Fibroblast of the aortic adventitia (primary cell): ENCODE measurements around the gene THRB. TPM values are rescaled to one million over a fixed set of nuclear protein-coding genes. Genes with fewer than 3 reads are reported as not detected.

Experiments
- DNase-seq: peaks from one replicate; pipeline ENCODE4 v3.0.0-alpha.2; 2010; ENCODE audit warnings: low read depth
- H3K4me3 ChIP-seq: 2 replicates; pipeline ENCODE4 v1.5.1; 2011; ENCODE audit warnings: low read depth, mild to moderate bottlenecking, control low read depth, low read length, moderate library complexity
- total RNA-seq: library from RNA; depleted of rRNA; stranded (reverse); fragments of >200 nt; gene quantifications from 2 replicates; pipeline ENCODE4 v1.2.3, GENCODE V29; 2012; ENCODE audit warnings: low replicate concordance
- TF ChIP-seq, protein P1 (sequence below): IDR thresholded peaks from 2 replicates; pipeline ENCODE4 v1.5.1; 2011; ENCODE audit warnings: mild to moderate bottlenecking, low read length, control low read depth, inconsistent platforms; ENCODE audit not compliant: insufficient read depth

Gene THRB
- total RNA-seq, 1 donor = 4.7 TPM

DNA sequence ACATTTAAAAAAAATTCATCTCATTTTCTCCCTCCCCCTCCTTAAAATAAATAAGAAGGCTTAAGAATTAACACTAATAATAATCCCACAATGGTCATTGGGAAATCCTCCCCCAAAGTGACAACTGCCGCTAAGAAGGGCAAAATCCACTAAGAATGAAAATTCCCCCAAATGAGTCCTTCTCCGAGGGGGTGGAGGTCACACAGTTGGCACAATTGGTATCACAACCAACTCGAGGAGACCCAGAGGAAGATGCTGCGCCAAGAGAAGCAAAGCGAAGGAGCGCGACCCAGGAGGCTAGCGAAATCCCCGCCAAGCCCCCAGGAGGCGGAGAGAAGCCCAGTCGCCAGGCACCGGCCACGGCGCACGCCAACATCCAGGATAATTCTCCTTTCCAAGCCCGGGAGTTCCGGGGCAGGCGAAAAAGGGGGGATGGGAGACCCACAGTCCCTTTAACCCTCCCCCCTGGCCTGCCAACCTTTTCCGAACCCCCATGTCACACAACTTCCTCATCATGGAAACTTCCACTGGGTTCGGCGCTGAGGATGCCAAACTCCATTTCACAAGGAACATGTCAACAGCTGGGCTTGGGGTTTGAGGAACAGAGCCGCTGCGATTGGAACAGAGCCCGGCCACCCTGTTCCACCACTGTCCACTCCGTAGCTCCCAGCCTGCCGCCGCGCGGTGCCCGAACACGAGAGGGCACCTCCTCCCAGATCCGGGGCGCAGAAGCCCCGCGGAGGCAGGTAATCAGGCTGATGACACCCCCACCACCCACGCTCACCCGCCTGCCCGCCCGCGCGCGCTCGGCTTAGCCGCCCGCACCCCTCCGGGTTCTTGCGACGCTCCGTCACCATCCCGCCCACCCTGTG lies 668 bp downstream of the THRB start:
- peak; percentile 4 for DNase-seq
- peak overlapping the region; percentile 64 for H3K4me3 ChIP-seq
- TF ChIP-seq, protein P1, sequence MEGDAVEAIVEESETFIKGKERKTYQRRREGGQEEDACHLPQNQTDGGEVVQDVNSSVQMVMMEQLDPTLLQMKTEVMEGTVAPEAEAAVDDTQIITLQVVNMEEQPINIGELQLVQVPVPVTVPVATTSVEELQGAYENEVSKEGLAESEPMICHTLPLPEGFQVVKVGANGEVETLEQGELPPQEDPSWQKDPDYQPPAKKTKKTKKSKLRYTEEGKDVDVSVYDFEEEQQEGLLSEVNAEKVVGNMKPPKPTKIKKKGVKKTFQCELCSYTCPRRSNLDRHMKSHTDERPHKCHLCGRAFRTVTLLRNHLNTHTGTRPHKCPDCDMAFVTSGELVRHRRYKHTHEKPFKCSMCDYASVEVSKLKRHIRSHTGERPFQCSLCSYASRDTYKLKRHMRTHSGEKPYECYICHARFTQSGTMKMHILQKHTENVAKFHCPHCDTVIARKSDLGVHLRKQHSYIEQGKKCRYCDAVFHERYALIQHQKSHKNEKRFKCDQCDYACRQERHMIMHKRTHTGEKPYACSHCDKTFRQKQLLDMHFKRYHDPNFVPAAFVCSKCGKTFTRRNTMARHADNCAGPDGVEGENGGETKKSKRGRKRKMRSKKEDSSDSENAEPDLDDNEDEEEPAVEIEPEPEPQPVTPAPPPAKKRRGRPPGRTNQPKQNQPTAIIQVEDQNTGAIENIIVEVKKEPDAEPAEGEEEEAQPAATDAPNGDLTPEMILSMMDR = no peak

DNA sequence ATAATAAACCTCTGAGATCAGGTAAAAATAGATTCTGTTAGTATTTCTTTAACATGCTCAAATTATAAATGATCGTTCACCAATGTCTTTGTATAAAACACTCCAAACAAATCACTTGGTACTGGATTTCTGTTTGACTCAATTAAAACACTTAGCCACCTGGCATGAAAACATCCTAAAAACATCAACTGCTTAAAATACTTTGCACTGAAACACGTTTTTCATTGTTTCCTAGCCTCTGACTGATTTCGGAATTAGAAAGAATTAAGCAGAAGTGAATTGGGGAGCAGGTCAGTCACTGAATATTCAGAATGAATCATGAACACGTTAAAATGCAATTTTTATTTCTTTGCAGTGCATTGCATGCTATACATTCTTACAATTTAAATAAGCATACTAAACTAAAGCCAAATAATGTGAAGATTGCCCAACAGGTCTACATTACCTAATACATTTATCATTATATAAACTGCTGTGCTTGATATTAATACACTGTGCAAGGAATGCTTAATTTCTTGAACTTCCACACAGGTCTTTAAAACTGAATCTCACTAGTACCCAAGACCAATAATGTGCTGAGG lies 1.6 kb downstream of the THRB start:
- DNase-seq = no peak
- TF ChIP-seq, protein P1 = no peak
- no peak overlapping the region for H3K4me3 ChIP-seq

DNA sequence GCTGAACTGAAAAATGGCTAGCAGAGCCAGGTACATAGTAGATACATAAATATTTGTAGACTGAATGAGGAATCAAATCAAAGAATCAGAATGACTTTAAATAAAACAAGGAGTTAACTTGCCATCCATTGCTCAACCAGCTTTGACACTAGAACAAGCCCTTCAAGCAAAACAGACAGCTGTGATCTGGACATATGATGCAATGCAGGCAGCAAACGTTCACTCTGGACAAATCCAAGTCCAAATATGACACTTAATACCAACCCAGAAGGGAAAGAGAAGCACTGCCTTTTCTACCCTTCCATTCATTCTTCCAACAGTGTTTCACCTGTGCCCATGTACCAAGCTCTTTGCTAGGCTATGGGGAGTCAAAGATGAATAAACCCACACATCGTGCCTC lies 4.5 kb downstream of the THRB start:
- TF ChIP-seq, protein P1 = no peak
- no peak for DNase-seq
- no peak overlapping the region for H3K4me3 ChIP-seq

DNA sequence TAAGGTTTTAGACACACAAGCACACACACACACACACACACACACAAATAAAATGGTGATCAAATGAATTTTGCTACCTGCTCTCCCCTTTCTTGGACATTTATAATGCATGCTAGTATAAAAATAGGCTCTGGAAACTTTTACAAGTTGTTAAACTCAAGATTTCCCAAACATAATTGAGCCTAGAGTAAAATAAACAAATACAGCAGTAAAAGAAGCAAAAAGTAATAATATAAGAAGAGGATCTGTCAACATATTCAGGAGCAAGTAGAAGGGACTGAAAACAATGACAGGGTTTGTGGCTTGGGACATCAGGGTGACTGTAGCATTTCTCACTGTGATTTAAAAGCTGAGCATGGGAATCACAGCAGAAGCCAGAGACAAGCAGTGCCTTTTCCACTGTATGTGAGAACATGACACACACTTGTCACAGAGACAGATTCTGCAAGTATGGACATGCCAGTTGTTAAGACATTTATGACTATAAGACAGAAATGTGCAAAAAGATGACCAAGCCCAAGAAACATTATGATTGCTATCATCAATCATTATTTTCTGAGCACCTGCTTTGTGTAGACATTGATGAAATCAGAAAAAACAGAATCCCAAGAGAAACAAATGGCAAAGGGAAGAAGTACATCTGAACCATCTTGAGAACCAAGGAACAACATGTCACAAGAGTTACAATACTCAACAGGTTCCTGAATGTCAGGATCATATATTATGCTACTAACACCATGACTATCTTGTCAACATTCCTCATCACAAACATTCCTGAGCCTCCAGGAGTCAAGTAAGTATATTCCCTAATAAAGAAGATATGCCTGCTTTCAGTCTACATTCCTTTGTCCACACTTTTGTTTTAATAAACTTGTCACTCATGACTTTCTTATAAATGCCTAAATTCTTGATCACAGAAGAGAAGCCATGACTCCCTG lies 7.1 kb downstream of the THRB start:
- DNase-seq = no peak
- no peak overlapping the region for H3K4me3 ChIP-seq
- TF ChIP-seq, protein P1 = no peak

DNA sequence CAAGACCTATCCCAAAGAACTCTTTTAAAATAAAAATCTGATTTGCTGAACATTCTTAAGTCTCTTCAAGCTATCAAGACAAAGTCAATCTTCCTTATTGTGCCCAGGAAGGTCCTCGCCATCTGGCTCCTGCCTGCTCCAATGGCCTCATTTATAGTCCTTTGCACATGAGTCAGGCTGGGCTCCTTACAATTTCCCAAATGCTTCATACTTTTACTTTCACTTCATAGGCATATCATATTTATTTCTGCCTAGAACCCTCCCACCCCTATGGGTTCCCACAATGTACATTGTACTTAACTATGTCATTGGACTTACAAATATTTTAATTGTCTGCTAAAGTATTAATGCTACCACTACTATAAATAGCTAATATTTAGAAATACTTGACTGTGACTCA lies 9.1 kb downstream of the THRB start:
- TF ChIP-seq, protein P1 = no peak
- no peak for DNase-seq
- H3K4me3 ChIP-seq = no peak overlapping the region

DNA sequence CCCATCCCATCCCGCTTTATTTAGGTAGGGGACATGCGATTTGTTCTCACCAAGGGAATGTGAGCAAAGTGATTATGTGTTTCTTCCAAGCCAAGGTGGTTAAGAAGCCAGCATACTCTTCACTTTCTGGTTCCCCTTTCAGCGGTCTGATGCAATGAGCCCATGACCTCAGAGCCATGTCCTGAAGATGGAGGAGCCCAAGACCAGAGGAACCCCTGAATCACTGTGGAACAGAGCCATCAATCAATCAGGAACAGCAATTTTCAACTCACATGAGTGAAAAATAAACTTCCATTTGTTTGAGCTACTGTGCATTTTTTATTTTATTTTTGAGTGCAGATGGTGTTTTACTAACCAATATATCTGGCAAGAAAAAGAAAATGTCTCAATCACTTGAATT lies 10.8 kb downstream of the THRB start:
- DNase-seq = no peak
- H3K4me3 ChIP-seq = no peak overlapping the region
- TF ChIP-seq, protein P1 = no peak
